Panc1 (cell line): Measurements from ENCODE around the gene ETV5. TPM values are rescaled to one million over a fixed set of nuclear protein-coding genes. Genes with fewer than 3 reads are reported as not detected.

Source experiments
- ATAC-seq: fragments of 200-7000 bp; cut with Tn5 transposase; 2 replicates; pipeline ENCODE4 v1.9.1; 2020; ENCODE audit warnings: mild to moderate bottlenecking, moderate library complexity
- BruUV-seq: library from RNA; stranded (reverse); fragments of 400-500 nt; replicated peaks from 2 replicates; lab custom pipeline; 2021; lab: Mats Ljungman, UMichigan
- CTCF ChIA-PET: fragments of 300-600 bp; sonication (Branson Sonifier 250); formaldehyde crosslinking; loops from one replicate; lab custom pipeline; 2022; ENCODE audit warnings: antibody characterized with exemption; lab: Charles Lee
- POLR2A ChIA-PET: fragments of 300-600 bp; sonication (Branson Sonifier 250); formaldehyde crosslinking; loops from one replicate; lab custom pipeline; 2022; ENCODE audit warnings: antibody characterized with exemption; lab: Charles Lee
- DNase-seq: peaks from one replicate; pipeline ENCODE4 v3.0.0-alpha.2; 2010; ENCODE audit warnings: low read depth, low spot score
- H3K27ac ChIP-seq: 2 replicates; pipeline ENCODE4 v1.5.1; 2011; ENCODE audit warnings: mild to moderate bottlenecking, low read length, inconsistent platforms
- H3K27me3 ChIP-seq: fragments of 200-500 bp; sonication (Bioruptor generic); 2 replicates; pipeline ENCODE4 v1.6.0; 2014; ENCODE audit warnings: low read length, inconsistent platforms; ENCODE audit not compliant: control insufficient read depth, insufficient read depth
- H3K36me3 ChIP-seq: fragments of 200-500 bp; sonication (Bioruptor generic); 2 replicates; pipeline ENCODE4 v1.5.1; 2014; ENCODE audit warnings: inconsistent platforms, mild to moderate bottlenecking, low read length, moderate library complexity; ENCODE audit not compliant: control insufficient read depth, insufficient read depth
- H3K4me1 ChIP-seq: 2 replicates; pipeline ENCODE4 v1.5.1; 2011; ENCODE audit warnings: inconsistent platforms, mild to moderate bottlenecking, low read length, moderate library complexity; ENCODE audit not compliant: control insufficient read depth, insufficient read depth
- H3K4me3 ChIP-seq, 2 experiments: 2 replicates each; pipeline ENCODE4 v1.5.1; 2011 to 2012; ENCODE audit warnings: low read depth in 2 of 2, low read length in 2 of 2, mild to moderate bottlenecking in 2 of 2, inconsistent platforms in 1 of 2, moderate library complexity in 1 of 2
- H3K9me3 ChIP-seq: fragments of 200-500 bp; sonication (Bioruptor generic); 2 replicates; pipeline ENCODE4 v1.5.1; 2014; ENCODE audit warnings: low read depth, mild to moderate bottlenecking, inconsistent platforms, low read length, moderate library complexity; ENCODE audit not compliant: control insufficient read depth, insufficient read depth
- POLR2AphosphoS5 ChIP-seq: IDR thresholded peaks from 2 replicates; pipeline ENCODE4 v1.6.1; 2012; ENCODE audit warnings: mild to moderate bottlenecking, low read depth, low read length, moderate library complexity
- SIN3A ChIP-seq: IDR thresholded peaks from 2 replicates; pipeline ENCODE4 v1.6.1; 2012; ENCODE audit warnings: low read depth, mild to moderate bottlenecking, low read length, moderate library complexity, borderline replicate concordance; ENCODE audit not compliant: insufficient read depth
- TCF7L2 ChIP-seq: IDR thresholded peaks from 2 replicates; pipeline ENCODE4 v1.6.1; 2011; ENCODE audit warnings: mild to moderate bottlenecking, low read depth, low read length, inconsistent platforms
- in situ Hi-C: cut with HindIII; loops from 2 replicates; pipeline ENCODE4 v1.10.0; 2016; ENCODE audit warnings: low sequenced_read_pairs, low pct_unique_long_range_greater_than_20kb
- intact Hi-C: fragments of 100-400 bp; cut with micrococcal nuclease; formaldehyde crosslinking; loops from one replicate; pipeline ENCODE4 v1.10.0; 2022; ENCODE audit not compliant: unreplicated experiment
- total RNA-seq: library from RNA; stranded (reverse); gene quantifications from one replicate; pipeline ENCODE4 v1.2.1, GENCODE V29; 2021; ENCODE audit not compliant: unreplicated experiment
- TF ChIP-seq, protein P1 (sequence below), 2 experiments: IDR thresholded peaks; 2 replicates each; pipeline ENCODE4 v1.6.1; 2011 to 2012; ENCODE audit warnings: low read depth in 2 of 2, control low read depth in 1 of 2, low read length in 1 of 2, mild to moderate bottlenecking in 1 of 2, moderate library complexity in 1 of 2; ENCODE audit not compliant: insufficient read depth in 1 of 2
- TF ChIP-seq, protein P2 (sequence below): fragments of 450-650 bp; IDR thresholded peaks from 2 replicates; pipeline ENCODE4 v1.5.1; 2017; ENCODE audit warnings: mild to moderate bottlenecking

The ETV5 gene
- total RNA-seq, 1 experiment from 2014 or later = 79.3 TPM

DNA sequence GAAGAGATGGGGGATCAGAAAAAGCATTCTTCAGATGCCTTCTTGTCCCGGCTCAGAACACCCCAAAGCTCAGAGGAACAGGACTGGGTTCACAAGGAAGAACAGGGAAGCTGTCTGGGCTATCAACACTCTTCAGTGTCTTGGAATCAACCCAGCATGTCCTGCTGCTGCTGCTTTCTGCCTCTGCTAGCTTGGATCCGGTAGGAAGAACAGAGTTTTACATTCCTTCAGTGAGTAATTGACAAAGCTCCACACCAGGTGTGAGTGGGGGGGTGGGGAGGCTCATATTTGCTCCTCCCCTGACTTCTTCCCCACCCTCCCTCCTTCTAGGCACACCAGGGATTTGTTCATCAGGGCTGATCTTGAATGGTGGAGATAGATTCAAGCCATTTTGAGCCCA lies 13.1 kb upstream of the ETV5 start:
- intact Hi-C loops (no loop called here), in situ Hi-C loops (no loop called here)
- ChIA-PET CTCF (no interaction called here), POLR2A (no interaction called here)
- no peak for DNase-seq
- no TSS peak for BruUV-seq
- Histone ChIP-seq H3K27me3 (peaks cover 22% of the 10 kb centered on the region), H3K4me3 (no peak overlapping the region), H3K4me1 (no peaks in the 10 kb centered on the region), H3K36me3 (no peaks in the 10 kb centered on the region), H3K9me3 (no peaks in the 10 kb centered on the region), H3K27ac (no peak overlapping the region)
- no peak for TF ChIP-seq SIN3A
- no peak for TF ChIP-seq TCF7L2
- TF ChIP-seq, protein P1, sequence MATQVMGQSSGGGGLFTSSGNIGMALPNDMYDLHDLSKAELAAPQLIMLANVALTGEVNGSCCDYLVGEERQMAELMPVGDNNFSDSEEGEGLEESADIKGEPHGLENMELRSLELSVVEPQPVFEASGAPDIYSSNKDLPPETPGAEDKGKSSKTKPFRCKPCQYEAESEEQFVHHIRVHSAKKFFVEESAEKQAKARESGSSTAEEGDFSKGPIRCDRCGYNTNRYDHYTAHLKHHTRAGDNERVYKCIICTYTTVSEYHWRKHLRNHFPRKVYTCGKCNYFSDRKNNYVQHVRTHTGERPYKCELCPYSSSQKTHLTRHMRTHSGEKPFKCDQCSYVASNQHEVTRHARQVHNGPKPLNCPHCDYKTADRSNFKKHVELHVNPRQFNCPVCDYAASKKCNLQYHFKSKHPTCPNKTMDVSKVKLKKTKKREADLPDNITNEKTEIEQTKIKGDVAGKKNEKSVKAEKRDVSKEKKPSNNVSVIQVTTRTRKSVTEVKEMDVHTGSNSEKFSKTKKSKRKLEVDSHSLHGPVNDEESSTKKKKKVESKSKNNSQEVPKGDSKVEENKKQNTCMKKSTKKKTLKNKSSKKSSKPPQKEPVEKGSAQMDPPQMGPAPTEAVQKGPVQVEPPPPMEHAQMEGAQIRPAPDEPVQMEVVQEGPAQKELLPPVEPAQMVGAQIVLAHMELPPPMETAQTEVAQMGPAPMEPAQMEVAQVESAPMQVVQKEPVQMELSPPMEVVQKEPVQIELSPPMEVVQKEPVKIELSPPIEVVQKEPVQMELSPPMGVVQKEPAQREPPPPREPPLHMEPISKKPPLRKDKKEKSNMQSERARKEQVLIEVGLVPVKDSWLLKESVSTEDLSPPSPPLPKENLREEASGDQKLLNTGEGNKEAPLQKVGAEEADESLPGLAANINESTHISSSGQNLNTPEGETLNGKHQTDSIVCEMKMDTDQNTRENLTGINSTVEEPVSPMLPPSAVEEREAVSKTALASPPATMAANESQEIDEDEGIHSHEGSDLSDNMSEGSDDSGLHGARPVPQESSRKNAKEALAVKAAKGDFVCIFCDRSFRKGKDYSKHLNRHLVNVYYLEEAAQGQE (IDR thresholded peaks at IDR 0.05; ENCODE audit: insufficient read depth in 1 of 2, low read depth in 2 of 2, low read length in 1 of 2) = no peak
- TF ChIP-seq, protein P2, sequence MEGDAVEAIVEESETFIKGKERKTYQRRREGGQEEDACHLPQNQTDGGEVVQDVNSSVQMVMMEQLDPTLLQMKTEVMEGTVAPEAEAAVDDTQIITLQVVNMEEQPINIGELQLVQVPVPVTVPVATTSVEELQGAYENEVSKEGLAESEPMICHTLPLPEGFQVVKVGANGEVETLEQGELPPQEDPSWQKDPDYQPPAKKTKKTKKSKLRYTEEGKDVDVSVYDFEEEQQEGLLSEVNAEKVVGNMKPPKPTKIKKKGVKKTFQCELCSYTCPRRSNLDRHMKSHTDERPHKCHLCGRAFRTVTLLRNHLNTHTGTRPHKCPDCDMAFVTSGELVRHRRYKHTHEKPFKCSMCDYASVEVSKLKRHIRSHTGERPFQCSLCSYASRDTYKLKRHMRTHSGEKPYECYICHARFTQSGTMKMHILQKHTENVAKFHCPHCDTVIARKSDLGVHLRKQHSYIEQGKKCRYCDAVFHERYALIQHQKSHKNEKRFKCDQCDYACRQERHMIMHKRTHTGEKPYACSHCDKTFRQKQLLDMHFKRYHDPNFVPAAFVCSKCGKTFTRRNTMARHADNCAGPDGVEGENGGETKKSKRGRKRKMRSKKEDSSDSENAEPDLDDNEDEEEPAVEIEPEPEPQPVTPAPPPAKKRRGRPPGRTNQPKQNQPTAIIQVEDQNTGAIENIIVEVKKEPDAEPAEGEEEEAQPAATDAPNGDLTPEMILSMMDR = no peak
- TF ChIP-seq POLR2AphosphoS5 = no peak
- ATAC-seq = no peak

DNA sequence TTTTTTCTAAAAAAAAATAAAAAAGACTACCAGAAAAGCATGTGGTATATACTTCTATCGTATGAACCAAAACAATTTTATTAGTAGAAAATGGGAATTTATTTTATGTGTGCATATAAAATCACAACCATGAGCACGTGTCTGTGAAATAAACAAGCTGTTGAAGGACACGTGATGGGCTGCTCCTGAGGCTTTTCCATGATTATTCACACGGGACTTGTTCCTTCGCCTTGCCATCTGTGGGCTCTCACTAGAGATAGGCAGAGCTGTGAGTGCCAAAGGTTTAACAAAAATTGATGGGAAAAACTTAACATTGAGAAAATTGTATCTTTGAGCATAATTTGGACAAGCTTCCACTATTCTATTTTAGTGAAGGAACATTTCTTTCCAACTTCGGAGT lies 12.4 kb upstream of the ETV5 start:
- H3K4me3 ChIP-seq = no peak overlapping the region
- no peak overlapping the region for H3K27ac ChIP-seq
- H3K9me3 ChIP-seq = no peaks in the 10 kb centered on the region
- TF ChIP-seq, protein P1 (IDR thresholded peaks at IDR 0.05; ENCODE audit: insufficient read depth in 1 of 2, low read depth in 2 of 2, low read length in 1 of 2) = no peak
- TF ChIP-seq TCF7L2 = no peak
- no peak for TF ChIP-seq POLR2AphosphoS5
- TF ChIP-seq, protein P2 = no peak
- TF ChIP-seq SIN3A = no peak
- in situ Hi-C loops = no loop called here
- no peaks in the 10 kb centered on the region for H3K4me1 ChIP-seq
- intact Hi-C loops = no loop called here
- ATAC-seq (no peak), DNase-seq (no peak)
- ChIA-PET POLR2A (interaction anchor here (0.6 kb wide), 2 partner anchors 13 to 45 kb away, joined by 7 to 8 read pairs; no protein-coding TSS in a partner anchor), CTCF (no interaction called here)
- H3K27me3 ChIP-seq = peaks cover 25% of the 10 kb centered on the region
- H3K36me3 ChIP-seq = no peaks in the 10 kb centered on the region
- BruUV-seq = no TSS peak
